Measurements from ENCODE around the gene ITM2A.
A peak's percentile ranks its signal among the peaks of the same experiment; 100 is the strongest.

- TF ChIP-seq CTCF (IDR thresholded peaks at IDR 0.05; ENCODE audit: borderline replicate concordance, extremely low read depth, low read length, poor library complexity, severe bottlenecking) = peak; percentile 56
- TF ChIP-seq EZH2 (IDR thresholded peaks at IDR 0.05; ENCODE audit: borderline replicate concordance, low read depth, low read length, severe bottlenecking) = no peak
These were observed 45.8 kb upstream of the ITM2A start for GRCh38 chrX:79412972-79413371.
